MCF 10A (cell line): ENCODE results near the gene DOK4. TPM values are rescaled to one million over a fixed set of nuclear protein-coding genes. Genes with fewer than 3 reads are reported as not detected.

Experiments
- BruUV-seq: library from RNA; stranded (reverse); fragments of 400-500 nt; replicated peaks from 2 replicates; lab custom pipeline; 2021; lab: Mats Ljungman, UMichigan
- CTCF ChIA-PET: fragments of 300-600 bp; sonication (Branson Sonifier 250); formaldehyde crosslinking; extraction: SDS; loops from one replicate; lab custom pipeline; 2021; ENCODE audit warnings: antibody characterized with exemption, inconsistent platforms; lab: Yijun Ruan, JAX
- POLR2A ChIA-PET: fragments of 300-600, 350-650 bp; sonication (Branson Sonifier 250); formaldehyde crosslinking; extraction: SDS; loops from one replicate; lab custom pipeline; 2020; ENCODE audit warnings: antibody characterized with exemption, inconsistent platforms; lab: Yijun Ruan, JAX
- DNase-seq: peaks from one replicate; pipeline ENCODE4 v3.0.0-alpha.2; 2018; ENCODE audit not compliant: unreplicated experiment
- H3K27ac Mint-ChIP-seq: one replicate; pipeline ENCODE4 v1.8.0; 2022; ENCODE audit warnings: mild to moderate bottlenecking, low read depth, mixed read lengths; ENCODE audit not compliant: unreplicated experiment
- H3K27me3 Mint-ChIP-seq: one replicate; pipeline ENCODE4 v1.8.0; 2022; ENCODE audit warnings: mixed read lengths; ENCODE audit not compliant: insufficient read depth, unreplicated experiment
- H3K36me3 Mint-ChIP-seq: one replicate; pipeline ENCODE4 v1.8.0; 2022; ENCODE audit warnings: mild to moderate bottlenecking, moderate library complexity, mixed read lengths; ENCODE audit not compliant: insufficient read depth, unreplicated experiment
- H3K4me1 Mint-ChIP-seq: one replicate; pipeline ENCODE4 v1.8.0; 2022; ENCODE audit warnings: mixed read lengths; ENCODE audit not compliant: insufficient read depth, unreplicated experiment
- H3K4me3 Mint-ChIP-seq: one replicate; pipeline ENCODE4 v1.8.0; 2022; ENCODE audit warnings: mild to moderate bottlenecking, moderate library complexity, mixed read lengths; ENCODE audit not compliant: unreplicated experiment
- H3K9me3 Mint-ChIP-seq: one replicate; pipeline ENCODE4 v1.8.0; 2022; ENCODE audit warnings: mixed read lengths; ENCODE audit not compliant: unreplicated experiment
- intact Hi-C: fragments of 100-400 bp; cut with micrococcal nuclease; formaldehyde crosslinking; loops from 2 replicates; pipeline ENCODE4 v1.14.1; 2022
- total RNA-seq: library from RNA; stranded (reverse); gene quantifications from 2 replicates; pipeline ENCODE4 v1.2.3, GENCODE V29; 2022
- TF ChIP-seq, protein P1 (sequence below): fragments of 200-600 bp; IDR thresholded peaks from one replicate; pipeline ENCODE4 v1.8.0; 2022; ENCODE audit warnings: antibody characterized with exemption, mild to moderate bottlenecking; ENCODE audit not compliant: unreplicated experiment

Gene DOK4
- total RNA-seq, 1 experiment from 2014 or later, result 6.4 TPM

- Mint-ChIP-seq H3K27ac (no peak overlapping the region), H3K36me3 (no peaks in the 10 kb centered on the region), H3K4me3 (no peak overlapping the region), H3K27me3 (peaks cover 16% of the 10 kb centered on the region), H3K4me1 (no peaks in the 10 kb centered on the region), H3K9me3 (no peaks in the 10 kb centered on the region)
- ChIA-PET CTCF (interaction anchor here (0.5 to 1.7 kb wide), 4 partner anchors 15 to 110 kb away, joined by 3 to 6 read pairs (median 4); no protein-coding TSS in a partner anchor), POLR2A (interaction anchor here (0.7 kb wide), 1 partner anchor 220 kb away, joined by 3 read pairs; no protein-coding TSS in a partner anchor)
- BruUV-seq, result no TSS peak
- no peak for DNase-seq
- intact Hi-C loops, result no loop called here
- TF ChIP-seq, protein P1, sequence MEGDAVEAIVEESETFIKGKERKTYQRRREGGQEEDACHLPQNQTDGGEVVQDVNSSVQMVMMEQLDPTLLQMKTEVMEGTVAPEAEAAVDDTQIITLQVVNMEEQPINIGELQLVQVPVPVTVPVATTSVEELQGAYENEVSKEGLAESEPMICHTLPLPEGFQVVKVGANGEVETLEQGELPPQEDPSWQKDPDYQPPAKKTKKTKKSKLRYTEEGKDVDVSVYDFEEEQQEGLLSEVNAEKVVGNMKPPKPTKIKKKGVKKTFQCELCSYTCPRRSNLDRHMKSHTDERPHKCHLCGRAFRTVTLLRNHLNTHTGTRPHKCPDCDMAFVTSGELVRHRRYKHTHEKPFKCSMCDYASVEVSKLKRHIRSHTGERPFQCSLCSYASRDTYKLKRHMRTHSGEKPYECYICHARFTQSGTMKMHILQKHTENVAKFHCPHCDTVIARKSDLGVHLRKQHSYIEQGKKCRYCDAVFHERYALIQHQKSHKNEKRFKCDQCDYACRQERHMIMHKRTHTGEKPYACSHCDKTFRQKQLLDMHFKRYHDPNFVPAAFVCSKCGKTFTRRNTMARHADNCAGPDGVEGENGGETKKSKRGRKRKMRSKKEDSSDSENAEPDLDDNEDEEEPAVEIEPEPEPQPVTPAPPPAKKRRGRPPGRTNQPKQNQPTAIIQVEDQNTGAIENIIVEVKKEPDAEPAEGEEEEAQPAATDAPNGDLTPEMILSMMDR, result no peak
These were observed 18.2 kb upstream of the DOK4 start for GRCh38 chr16:57504491-57504890.

GRCh38 chr16:57504001-57504400 lies 17.7 kb upstream of the DOK4 start:
- no peak for DNase-seq
- CTCF ChIA-PET, result interaction anchor here (0.5 to 1.3 kb wide), 3 partner anchors 16 to 110 kb away, joined by 3 to 5 read pairs (median 3); no protein-coding TSS in a partner anchor
- intact Hi-C loops, result no loop called here
- no TSS peak for BruUV-seq
- Mint-ChIP-seq H3K36me3 (no peaks in the 10 kb centered on the region), H3K4me3 (no peak overlapping the region), H3K4me1 (no peaks in the 10 kb centered on the region), H3K9me3 (no peaks in the 10 kb centered on the region), H3K27ac (no peak overlapping the region), H3K27me3 (peaks cover 16% of the 10 kb centered on the region)
- POLR2A ChIA-PET, result no interaction called here
- TF ChIP-seq, protein P1, result no peak

DNA sequence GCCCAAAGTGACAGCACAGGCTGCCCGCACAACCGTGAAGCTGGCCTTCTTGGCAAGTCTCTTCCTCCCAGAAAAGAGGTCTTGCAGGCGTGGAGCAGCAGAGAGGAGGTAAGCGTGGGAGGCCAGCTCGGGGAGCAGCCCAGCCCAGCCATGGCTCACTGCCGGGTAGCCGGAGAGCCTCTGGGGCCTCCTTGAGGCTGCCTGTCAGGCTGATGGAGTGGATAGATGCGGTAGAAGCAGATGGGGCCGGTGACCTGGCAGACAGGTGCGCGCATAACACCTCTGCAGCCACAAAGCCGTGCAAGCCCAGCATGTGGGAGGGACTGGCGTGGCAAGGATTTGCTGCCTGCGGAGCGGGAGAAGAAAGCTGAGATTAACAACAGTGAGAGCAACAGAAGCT lies 17.1 kb upstream of the DOK4 start:
- ChIA-PET POLR2A (no interaction called here), CTCF (interaction anchor here (1.0 to 1.3 kb wide), 2 partner anchors 16 to 25 kb away, joined by 3 to 5 read pairs; no protein-coding TSS in a partner anchor)
- TF ChIP-seq, protein P1, result no peak
- Mint-ChIP-seq H3K27me3 (peaks cover 16% of the 10 kb centered on the region), H3K4me1 (no peaks in the 10 kb centered on the region), H3K4me3 (no peak overlapping the region), H3K27ac (no peak overlapping the region), H3K9me3 (no peaks in the 10 kb centered on the region), H3K36me3 (no peaks in the 10 kb centered on the region)
- intact Hi-C loops, result no loop called here
- DNase-seq, result no peak
- BruUV-seq, result no TSS peak

GRCh38 chr16:57502048-57502775 lies 15.9 kb upstream of the DOK4 start:
- intact Hi-C loops, result no loop called here
- Mint-ChIP-seq H3K4me3 (no peak overlapping the region), H3K27me3 (peaks cover 13% of the 10 kb centered on the region), H3K27ac (no peak overlapping the region), H3K36me3 (no peaks in the 10 kb centered on the region), H3K4me1 (no peaks in the 10 kb centered on the region), H3K9me3 (no peaks in the 10 kb centered on the region)
- BruUV-seq, result no TSS peak
- ChIA-PET POLR2A (no interaction called here), CTCF (interaction anchor here (1.0 to 1.4 kb wide), 2 partner anchors 18 to 26 kb away, joined by 3 to 4 read pairs; no protein-coding TSS in a partner anchor)
- TF ChIP-seq, protein P1, result no peak
- no peak for DNase-seq
